ENCODE measurements around the gene DDX23.
"Not testable (repeated sequence)": the region's sequence is repeated elsewhere in the genome, so short reads cannot be mapped to it uniquely, and the experiment has no call there.

DDX23 gene

DNA sequence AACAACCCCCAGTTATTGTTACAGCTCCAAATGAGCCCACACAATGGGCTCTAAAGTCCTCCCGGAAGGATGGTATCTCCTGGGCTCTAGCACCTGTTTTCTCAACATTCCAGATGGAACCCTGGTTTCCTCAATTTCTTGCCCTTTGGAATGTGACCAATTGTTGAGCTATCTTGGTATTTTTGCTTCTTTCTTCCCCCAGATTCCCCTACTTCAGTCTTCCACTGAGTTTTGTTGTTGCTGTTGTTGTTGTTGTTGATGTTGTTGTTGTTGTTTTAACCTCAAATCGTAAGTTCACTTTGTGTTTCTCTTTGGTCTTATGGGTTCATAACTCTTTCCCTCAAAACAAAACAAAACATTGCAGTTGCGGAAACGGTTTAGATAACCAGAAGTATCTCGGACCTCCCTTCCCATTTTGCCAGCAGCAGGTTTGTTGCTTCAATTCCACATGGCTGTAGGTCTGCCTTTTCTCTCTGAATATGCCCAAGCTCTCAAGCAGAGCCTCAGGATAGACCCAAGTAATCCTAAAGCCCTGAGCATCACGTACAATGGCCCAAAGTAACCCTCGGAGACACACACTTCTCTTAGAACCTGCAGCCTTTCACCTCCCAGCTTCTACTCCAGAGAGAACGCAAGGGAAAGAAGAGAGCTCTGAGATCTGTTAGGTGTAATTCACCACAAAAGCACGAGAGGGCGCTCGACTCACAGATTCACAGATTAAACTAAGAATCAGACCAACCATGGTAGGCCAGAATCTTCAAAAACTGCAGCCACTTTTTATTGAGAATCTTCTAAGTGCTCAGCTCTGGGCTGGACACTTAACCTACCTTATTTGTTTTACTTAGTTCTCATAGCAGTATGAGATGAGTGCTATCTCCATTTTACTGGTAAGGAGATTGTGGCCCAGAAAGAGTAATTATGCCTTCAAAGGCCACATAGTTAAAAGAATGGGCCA lies 1.0 kb upstream of the DDX23 start:
- no peaks in the 10 kb centered on the region for H3K27me3 Mint-ChIP-seq (ENCODE audit: low read depth)
- H3K9me3 Mint-ChIP-seq = no peaks in the 10 kb centered on the region
- H3K27ac Mint-ChIP-seq = peak overlapping the region; percentile 95
- H3K4me1 Mint-ChIP-seq (ENCODE audit: low read depth) = peaks cover 31% of the 10 kb centered on the region
- peaks cover 15% of the 10 kb centered on the region for H3K36me3 Mint-ChIP-seq (ENCODE audit: low read depth)
- H3K4me3 Mint-ChIP-seq = peak overlapping the region; percentile 98

DNA sequence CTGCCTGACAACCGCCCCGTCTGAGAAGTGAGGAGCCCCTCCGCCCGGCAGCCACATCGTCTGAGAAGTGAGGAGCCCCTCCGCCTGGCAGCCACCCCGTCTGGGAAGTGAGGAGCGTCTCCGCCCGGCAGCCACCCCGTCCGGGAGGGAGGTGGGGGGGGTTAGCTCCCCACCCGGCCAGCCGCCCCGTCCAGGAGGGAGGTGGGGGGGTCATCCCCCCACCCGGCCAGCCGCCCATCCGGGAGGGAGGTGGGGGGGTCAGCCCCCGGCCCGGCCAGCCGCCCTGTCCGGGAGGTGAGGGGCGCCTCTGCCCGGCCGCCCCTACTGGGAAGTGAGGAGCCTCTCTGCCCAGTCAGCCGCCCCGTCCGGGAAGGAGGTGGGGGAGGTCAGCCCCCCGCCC lies 9.9 kb downstream of the DDX23 start:
- H3K27ac Mint-ChIP-seq; H3K4me1 Mint-ChIP-seq (ENCODE audit: low read depth); H3K27me3 Mint-ChIP-seq (ENCODE audit: low read depth); H3K4me3 Mint-ChIP-seq; H3K9me3 Mint-ChIP-seq: not testable (repeated sequence)
- H3K36me3 Mint-ChIP-seq (ENCODE audit: low read depth) = peaks cover 40% of the 10 kb centered on the region

DNA sequence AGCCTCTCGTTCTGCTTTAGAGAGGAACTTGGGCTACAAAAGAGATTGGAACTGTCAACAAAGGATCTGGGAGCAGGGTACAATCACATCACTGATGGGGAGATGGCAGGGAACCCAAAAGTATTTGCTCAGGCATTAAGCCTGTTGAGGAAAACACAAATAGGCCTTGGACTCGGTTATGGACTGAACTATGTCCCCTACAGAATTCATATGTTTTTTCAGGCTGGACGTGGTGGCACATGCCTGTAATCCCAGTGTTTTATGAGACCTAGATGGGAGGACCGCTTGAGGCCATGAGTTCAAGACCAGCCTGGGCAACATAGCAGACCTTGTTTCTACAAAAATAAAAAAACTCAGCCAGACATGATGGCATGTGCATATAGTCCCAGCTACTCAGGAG lies 13.9 kb downstream of the DDX23 start:
- H3K27ac Mint-ChIP-seq = no peak overlapping the region

DNA sequence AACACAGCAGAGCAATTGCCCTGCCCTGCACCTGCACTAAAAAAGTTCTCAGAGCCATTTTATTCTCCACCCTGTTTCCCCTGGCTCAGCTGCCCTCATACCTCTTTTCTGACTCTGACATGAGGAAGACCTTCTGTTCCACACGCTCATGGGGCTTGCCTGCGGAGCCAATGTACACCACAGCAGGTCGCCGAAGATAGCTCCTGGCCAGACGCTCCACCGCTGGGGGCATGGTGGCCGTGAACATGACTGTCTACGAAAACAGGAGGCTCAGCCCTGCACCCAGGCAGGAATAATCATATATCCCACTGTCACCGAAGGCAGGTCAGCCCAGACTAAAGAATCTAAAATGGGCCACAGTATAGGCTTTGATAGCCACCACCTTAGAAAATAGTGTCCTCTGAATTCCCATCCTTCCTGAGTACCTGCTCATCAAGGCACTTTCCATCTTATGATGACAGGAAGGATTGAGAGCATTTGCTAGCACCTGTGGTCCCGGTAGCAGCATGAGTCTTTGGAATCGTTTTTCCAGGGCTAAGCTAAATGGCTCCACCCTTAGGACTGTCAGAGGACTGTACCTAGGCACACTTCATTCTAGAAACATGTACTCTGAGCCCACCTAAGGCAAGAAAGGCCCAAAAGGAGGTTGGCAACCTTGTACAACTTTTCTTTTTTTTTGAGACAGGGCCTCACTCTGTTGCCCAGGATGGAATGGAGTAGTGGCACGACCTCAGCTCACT lies 19.5 kb downstream of the DDX23 start:
- peaks cover 64% of the 10 kb centered on the region for H3K36me3 Mint-ChIP-seq (ENCODE audit: low read depth)
- H3K4me3 Mint-ChIP-seq = no peak overlapping the region

More for the DNA sequence above, 13.9 kb downstream of the DDX23 start:
- H3K4me3 Mint-ChIP-seq = no peak overlapping the region
- no peaks in the 10 kb centered on the region for H3K27me3 Mint-ChIP-seq (ENCODE audit: low read depth)
- peaks cover 49% of the 10 kb centered on the region for H3K36me3 Mint-ChIP-seq (ENCODE audit: low read depth)
- no peaks in the 10 kb centered on the region for H3K4me1 Mint-ChIP-seq (ENCODE audit: low read depth)
- no peaks in the 10 kb centered on the region for H3K9me3 Mint-ChIP-seq

DNA sequence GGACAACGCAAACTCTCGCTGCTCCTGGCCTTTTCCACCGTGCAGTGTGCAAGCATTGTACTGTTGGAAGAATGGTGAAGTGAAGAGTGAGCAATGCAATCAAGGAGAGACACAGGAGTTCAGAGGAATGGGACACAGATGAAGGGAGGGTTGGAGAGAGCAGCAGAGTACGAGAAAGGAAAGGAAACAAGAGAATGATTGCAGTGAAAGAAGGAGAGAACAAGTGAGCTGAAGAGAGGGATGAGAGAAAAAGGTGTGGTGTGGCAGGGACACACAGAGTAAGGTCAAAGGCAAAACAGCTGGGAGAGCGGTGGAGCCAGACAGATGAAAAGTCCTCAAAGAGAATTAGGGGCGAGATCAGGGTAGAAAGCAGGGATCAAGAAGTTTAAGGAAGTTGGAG lies 20.7 kb downstream of the DDX23 start:
- Mint-ChIP-seq H3K27ac (no peak overlapping the region), H3K36me3 (ENCODE audit: low read depth) (peaks cover 53% of the 10 kb centered on the region), H3K9me3 (no peaks in the 10 kb centered on the region), H3K4me3 (no peak overlapping the region), H3K4me1 (ENCODE audit: low read depth) (no peaks in the 10 kb centered on the region), H3K27me3 (ENCODE audit: low read depth) (no peaks in the 10 kb centered on the region)

More for the DNA sequence above, 19.5 kb downstream of the DDX23 start:
- no peaks in the 10 kb centered on the region for H3K9me3 Mint-ChIP-seq
- no peaks in the 10 kb centered on the region for H3K27me3 Mint-ChIP-seq (ENCODE audit: low read depth)
- H3K4me1 Mint-ChIP-seq (ENCODE audit: low read depth) = no peaks in the 10 kb centered on the region
- H3K27ac Mint-ChIP-seq = no peak overlapping the region

DNA sequence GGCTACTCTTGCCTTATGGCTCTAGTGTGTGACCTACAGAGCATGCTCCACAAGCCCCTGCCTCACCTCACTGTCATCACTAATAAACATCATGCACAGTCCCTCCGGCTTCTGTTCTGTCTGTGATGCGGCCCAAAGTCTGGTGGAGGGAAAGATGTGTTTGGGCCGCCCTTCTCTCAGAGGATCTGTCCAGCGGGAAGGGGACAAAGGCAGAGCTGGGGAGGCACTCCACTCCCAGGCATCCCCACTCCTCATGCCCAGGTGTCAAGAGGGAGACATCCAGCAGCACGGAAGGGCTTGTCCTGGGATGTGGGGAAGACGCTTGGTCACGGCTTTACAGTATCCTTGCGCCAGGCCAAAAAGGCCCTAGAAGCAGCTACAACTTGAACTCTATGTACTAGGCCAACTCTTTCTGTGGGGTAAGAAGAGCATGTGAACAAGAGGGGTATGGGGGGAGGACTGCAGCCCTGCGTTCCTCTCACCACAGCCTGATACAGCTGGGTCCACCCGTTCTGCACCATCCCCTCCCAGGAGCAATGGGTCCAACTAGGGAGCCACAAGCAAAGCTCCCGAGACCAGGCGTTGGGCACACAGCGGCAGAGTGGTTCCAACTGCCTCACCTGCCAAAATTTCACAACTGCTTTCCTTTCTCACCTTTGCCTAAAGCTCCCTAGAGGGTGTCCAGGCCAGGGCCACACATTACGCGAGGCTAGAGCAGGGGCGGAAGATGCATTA lies 23.0 kb downstream of the DDX23 start:
- H3K4me1 Mint-ChIP-seq (ENCODE audit: low read depth) = no peaks in the 10 kb centered on the region
- H3K27me3 Mint-ChIP-seq (ENCODE audit: low read depth) = no peaks in the 10 kb centered on the region
- no peaks in the 10 kb centered on the region for H3K9me3 Mint-ChIP-seq
- peaks cover 46% of the 10 kb centered on the region for H3K36me3 Mint-ChIP-seq (ENCODE audit: low read depth)
- H3K27ac Mint-ChIP-seq = no peak overlapping the region
- H3K4me3 Mint-ChIP-seq = no peak overlapping the region

DNA sequence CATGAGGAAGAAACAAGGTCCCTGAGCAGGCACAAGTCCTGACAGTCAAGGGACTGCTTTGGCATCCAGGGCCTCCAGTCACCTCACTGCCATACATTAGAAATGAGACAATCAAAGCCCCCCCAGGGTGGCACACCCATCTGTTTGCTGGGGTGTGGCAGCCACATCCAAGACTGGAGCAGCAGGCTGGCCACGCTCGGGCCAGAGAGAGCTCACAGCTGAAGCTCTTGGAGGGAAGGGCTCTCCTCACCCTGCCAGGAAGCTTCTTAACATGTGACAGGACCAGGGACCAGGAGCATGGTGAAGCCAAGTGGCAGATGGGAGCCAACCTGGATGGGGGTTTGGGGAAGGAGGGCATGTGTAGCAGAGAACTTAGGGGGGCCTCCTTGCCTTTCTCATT lies 23.7 kb downstream of the DDX23 start:
- H3K27me3 Mint-ChIP-seq (ENCODE audit: low read depth) = no peaks in the 10 kb centered on the region
- no peaks in the 10 kb centered on the region for H3K9me3 Mint-ChIP-seq
- H3K36me3 Mint-ChIP-seq (ENCODE audit: low read depth) = peaks cover 42% of the 10 kb centered on the region
- no peak overlapping the region for H3K27ac Mint-ChIP-seq
- H3K4me1 Mint-ChIP-seq (ENCODE audit: low read depth) = no peaks in the 10 kb centered on the region
- H3K4me3 Mint-ChIP-seq = no peak overlapping the region

DNA sequence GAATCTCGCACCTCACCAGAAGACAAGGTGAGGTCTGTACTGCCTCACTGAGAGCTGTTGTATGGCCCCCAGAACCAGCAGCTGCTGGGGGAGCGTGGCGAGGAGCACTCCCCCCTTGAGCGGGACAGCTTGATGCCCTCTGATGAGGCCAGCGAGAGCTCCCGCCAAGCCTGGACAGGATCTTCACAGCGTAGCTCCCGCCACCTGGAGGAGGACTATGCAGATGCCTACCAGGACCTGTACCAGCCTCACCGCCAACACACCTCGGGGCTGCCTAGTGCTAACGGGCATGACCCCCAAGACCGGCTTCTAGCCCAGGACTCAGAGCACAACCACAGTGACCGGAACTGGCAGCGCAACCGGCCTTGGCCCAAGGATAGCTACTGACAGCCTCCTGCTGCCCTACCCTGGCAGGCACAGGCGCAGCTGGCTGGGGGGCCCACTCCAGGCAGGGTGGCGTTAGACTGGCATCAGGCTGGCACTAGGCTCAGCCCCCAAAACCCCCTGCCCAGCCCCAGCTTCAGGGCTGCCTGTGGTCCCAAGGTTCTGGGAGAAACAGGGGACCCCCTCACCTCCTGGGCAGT lies 24.4 kb downstream of the DDX23 start:
- H3K27me3 Mint-ChIP-seq (ENCODE audit: low read depth) = no peaks in the 10 kb centered on the region
- no peaks in the 10 kb centered on the region for H3K9me3 Mint-ChIP-seq
- no peak overlapping the region for H3K4me3 Mint-ChIP-seq
- no peaks in the 10 kb centered on the region for H3K4me1 Mint-ChIP-seq (ENCODE audit: low read depth)
- no peak overlapping the region for H3K27ac Mint-ChIP-seq
- peaks cover 40% of the 10 kb centered on the region for H3K36me3 Mint-ChIP-seq (ENCODE audit: low read depth)

DNA sequence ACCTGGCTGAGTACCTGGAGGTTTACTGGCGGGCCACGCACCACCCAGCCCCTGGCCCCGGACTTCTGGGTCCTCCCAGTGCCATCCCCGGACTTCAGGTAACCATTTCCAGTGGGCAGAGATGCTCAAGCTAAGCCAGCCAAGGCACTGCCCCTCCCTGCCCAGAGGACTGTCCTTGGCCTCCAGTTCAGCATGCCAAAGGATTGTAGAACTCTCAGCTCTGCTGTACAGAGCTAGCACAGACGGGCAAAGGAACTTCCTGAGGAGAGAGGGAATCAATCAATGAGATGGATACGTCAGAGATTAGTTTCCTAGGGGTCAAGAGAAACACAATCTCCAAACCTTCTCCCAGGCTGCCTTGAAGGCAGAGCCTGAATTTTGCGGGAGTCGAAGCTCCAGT lies 24.9 kb downstream of the DDX23 start:
- Mint-ChIP-seq H3K27ac (no peak overlapping the region), H3K4me1 (ENCODE audit: low read depth) (no peaks in the 10 kb centered on the region), H3K4me3 (no peak overlapping the region), H3K27me3 (ENCODE audit: low read depth) (no peaks in the 10 kb centered on the region), H3K36me3 (ENCODE audit: low read depth) (peaks cover 35% of the 10 kb centered on the region), H3K9me3 (no peaks in the 10 kb centered on the region)

DNA sequence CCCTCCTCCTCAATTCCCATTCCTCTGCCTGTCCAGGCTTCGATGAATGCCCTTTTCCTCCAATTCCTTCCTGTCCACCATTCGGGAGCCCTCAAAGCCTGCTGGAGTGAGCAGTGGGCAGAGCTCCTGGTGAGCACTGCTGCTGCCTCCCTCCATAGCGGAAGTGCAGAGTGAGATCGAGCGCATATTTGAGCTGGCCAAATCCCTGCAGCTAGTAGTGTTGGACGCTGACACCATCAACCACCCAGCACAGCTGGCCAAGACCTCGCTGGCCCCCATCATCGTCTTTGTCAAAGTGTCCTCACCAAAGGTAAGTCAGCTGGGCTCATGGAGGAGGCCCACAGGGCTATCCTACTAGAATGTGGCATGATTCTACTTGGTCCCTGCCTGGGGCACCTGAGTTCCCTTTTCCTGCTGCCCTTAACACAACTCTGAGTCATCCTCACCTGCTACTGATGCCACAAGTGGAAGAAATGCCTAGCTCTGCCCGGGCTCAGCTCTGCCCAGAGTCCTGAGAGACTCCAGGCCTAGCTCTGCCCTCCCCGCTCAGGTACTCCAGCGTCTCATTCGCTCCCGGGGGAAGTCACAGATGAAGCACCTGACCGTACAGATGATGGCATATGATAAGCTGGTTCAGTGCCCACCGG lies 25.6 kb downstream of the DDX23 start:
- H3K36me3 Mint-ChIP-seq (ENCODE audit: low read depth) = peaks cover 33% of the 10 kb centered on the region
- H3K27me3 Mint-ChIP-seq (ENCODE audit: low read depth) = no peaks in the 10 kb centered on the region
- no peaks in the 10 kb centered on the region for H3K4me1 Mint-ChIP-seq (ENCODE audit: low read depth)
- no peaks in the 10 kb centered on the region for H3K9me3 Mint-ChIP-seq
- no peak overlapping the region for H3K4me3 Mint-ChIP-seq
- no peak overlapping the region for H3K27ac Mint-ChIP-seq

DNA sequence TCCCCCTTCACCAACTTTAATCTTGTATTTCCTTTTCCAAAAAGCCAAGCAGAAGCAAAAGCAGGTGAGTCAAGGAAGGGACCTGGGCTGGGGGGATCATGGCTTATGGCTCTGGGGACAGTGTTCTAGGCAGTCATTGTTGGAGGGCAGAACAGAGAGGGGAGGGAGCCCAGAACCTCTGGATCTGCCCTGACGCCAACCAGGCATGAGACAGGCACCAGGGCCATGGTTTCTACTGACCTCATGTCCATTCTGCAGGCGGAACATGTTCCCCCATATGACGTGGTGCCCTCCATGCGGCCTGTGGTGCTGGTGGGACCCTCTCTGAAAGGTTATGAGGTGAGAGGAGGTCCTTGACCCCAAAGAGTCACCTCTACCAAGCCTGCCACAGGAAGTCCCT lies 27.1 kb downstream of the DDX23 start:
- H3K4me3 Mint-ChIP-seq = no peak overlapping the region

DNA sequence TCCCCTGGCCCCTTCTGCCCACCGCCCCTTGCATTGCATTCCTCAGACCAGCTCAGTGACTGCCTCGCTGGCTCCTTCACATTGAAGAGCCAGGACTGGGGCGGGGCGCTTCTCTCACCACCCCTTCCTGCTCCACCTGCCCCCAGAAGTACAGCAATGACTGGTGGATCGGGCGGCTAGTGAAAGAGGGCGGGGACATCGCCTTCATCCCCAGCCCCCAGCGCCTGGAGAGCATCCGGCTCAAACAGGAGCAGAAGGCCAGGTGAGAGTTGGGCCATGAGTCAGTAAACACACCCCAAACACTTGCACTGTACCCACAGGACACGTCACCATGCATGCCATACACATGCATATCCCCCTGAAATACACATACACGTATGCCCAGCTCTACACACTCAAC lies 27.9 kb downstream of the DDX23 start:
- peaks cover 9% of the 10 kb centered on the region for H3K27me3 Mint-ChIP-seq (ENCODE audit: low read depth)
- no peaks in the 10 kb centered on the region for H3K9me3 Mint-ChIP-seq
- no peaks in the 10 kb centered on the region for H3K4me1 Mint-ChIP-seq (ENCODE audit: low read depth)
- H3K27ac Mint-ChIP-seq = no peak overlapping the region
- H3K36me3 Mint-ChIP-seq (ENCODE audit: low read depth) = peaks cover 14% of the 10 kb centered on the region
- H3K4me3 Mint-ChIP-seq = no peak overlapping the region

More for the DNA sequence above, 27.1 kb downstream of the DDX23 start:
- Mint-ChIP-seq H3K9me3 (no peaks in the 10 kb centered on the region), H3K27ac (no peak overlapping the region), H3K36me3 (ENCODE audit: low read depth) (peaks cover 19% of the 10 kb centered on the region), H3K4me1 (ENCODE audit: low read depth) (no peaks in the 10 kb centered on the region), H3K27me3 (ENCODE audit: low read depth) (peaks cover under 1% of the 10 kb centered on the region)

DNA sequence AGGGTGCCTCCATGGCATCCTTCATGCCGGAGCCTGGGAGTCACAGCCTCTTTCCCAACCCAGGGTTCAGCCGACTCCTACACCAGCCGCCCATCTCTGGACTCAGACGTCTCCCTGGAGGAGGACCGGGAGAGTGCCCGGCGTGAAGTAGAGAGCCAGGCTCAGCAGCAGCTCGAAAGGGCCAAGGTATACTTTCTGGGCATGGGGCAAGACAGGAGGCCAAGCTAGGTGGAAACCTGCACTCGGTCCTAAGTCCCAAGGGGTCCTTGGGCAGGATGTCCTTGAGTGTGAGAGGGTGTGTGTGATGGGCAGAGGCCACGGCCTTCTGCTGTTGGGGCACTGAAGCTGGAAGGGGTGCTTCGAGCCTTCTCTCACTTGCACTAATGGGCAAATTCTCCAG lies 28.7 kb downstream of the DDX23 start:
- Mint-ChIP-seq H3K36me3 (ENCODE audit: low read depth) (peaks cover 5% of the 10 kb centered on the region), H3K4me3 (no peak overlapping the region), H3K27me3 (ENCODE audit: low read depth) (peaks cover 12% of the 10 kb centered on the region), H3K4me1 (ENCODE audit: low read depth) (peaks cover 3% of the 10 kb centered on the region), H3K27ac (no peak overlapping the region), H3K9me3 (no peaks in the 10 kb centered on the region)

DNA sequence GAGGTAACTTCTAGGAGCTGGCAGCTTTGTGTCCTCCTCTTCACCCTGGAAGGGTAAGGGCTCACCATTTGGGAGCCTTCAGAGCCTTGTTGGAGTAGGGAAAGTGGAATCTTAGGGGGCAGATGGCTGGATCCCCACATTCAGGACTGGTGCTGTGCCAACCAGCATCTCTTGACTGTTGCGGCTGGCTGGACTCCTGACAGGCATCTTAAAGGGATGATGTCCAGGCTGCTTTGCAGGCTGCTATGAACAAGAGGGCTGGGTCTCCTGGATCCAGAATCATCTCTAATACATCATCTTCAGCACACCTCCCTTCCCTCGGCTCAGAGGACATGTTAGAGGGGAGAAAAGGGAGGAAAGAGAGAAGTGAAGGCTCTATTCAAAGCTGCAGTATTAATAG lies 29.3 kb downstream of the DDX23 start:
- no peak overlapping the region for H3K4me3 Mint-ChIP-seq
- H3K4me1 Mint-ChIP-seq (ENCODE audit: low read depth) = peaks cover 5% of the 10 kb centered on the region
- H3K27me3 Mint-ChIP-seq (ENCODE audit: low read depth) = peaks cover 13% of the 10 kb centered on the region
- no peak overlapping the region for H3K27ac Mint-ChIP-seq
- no peaks in the 10 kb centered on the region for H3K9me3 Mint-ChIP-seq
- H3K36me3 Mint-ChIP-seq (ENCODE audit: low read depth) = peaks cover 3% of the 10 kb centered on the region

All from T-helper 1 cell treated with Interleukin-12 subunit alpha and Interleukin-12 subunit beta and Interleukin-4 antibody, amounts not matched to agents 30 μg/mL and 1 μg/mL, for 36 hours (primary cell).